Mucosa of stomach (tissue), 1 donor: ENCODE data around the gene MIA3.
"Not testable (repeated sequence)": the region's sequence is repeated elsewhere in the genome, so short reads cannot be mapped to it uniquely, and the experiment has no call there.

Experiments
- H3K27me3 ChIP-seq: one replicate; pipeline ENCODE4 v1.7.0; 2013; ENCODE audit warnings: mild to moderate bottlenecking, low read length; ENCODE audit not compliant: control insufficient read depth, insufficient read depth
- H3K36me3 ChIP-seq: one replicate; pipeline ENCODE4 v1.7.0; 2013; ENCODE audit warnings: low read length; ENCODE audit not compliant: control insufficient read depth, insufficient read depth
- H3K4me1 ChIP-seq: one replicate; pipeline ENCODE4 v1.7.0; 2013; ENCODE audit warnings: mild to moderate bottlenecking, low read length; ENCODE audit not compliant: control insufficient read depth, insufficient read depth
- H3K4me3 ChIP-seq: one replicate; pipeline ENCODE4 v1.7.0; 2013; ENCODE audit warnings: low read length
- H3K9ac ChIP-seq: one replicate; pipeline ENCODE4 v1.7.0; 2013; ENCODE audit warnings: mild to moderate bottlenecking, low read length, moderate library complexity
- H3K9me3 ChIP-seq: one replicate; pipeline ENCODE4 v1.7.0; 2013; ENCODE audit warnings: mild to moderate bottlenecking, low read length, moderate library complexity; ENCODE audit not compliant: control insufficient read depth
- donor health status: Pancreatic carcinoma.

Gene MIA3

GRCh38 chr1:222600281-222600680, 17.6 kb upstream of the MIA3 start:
- Histone ChIP-seq H3K9me3 (no peaks in the 10 kb centered on the region), H3K36me3 (no peaks in the 10 kb centered on the region), H3K4me1 (peaks cover 30% of the 10 kb centered on the region), H3K4me3 (no peak overlapping the region), H3K27me3 (no peaks in the 10 kb centered on the region), H3K9ac (no peak overlapping the region)

GRCh38 chr1:222601257-222601656, 16.6 kb upstream of the MIA3 start:
- H3K36me3 ChIP-seq: no peaks in the 10 kb centered on the region
- H3K4me1 ChIP-seq: peaks cover 21% of the 10 kb centered on the region
- H3K9ac ChIP-seq: peak overlapping the region; percentile 60
- no peaks in the 10 kb centered on the region for H3K27me3 ChIP-seq
- H3K9me3 ChIP-seq: no peaks in the 10 kb centered on the region
- no peak overlapping the region for H3K4me3 ChIP-seq

DNA sequence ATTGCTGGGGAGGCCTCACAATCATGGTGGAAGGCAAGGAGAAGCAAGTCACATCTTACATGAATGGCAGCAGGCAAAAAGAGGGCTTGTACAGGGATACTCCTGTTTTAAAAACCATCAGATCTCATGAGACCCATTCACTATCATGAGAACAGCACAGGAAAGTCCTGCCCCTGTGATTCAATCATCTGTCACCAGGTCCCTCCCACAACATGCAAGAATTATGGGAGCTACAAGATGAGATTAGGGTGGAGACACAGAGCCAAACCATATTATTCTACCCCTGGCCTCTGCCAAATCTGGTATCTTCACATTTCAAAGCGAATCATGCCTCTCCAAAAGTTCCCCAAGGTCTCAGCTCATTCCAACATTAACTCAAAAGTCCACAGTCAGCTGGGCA, 11.1 kb upstream of the MIA3 start:
- no peaks in the 10 kb centered on the region for H3K36me3 ChIP-seq
- no peak overlapping the region for H3K9ac ChIP-seq
- H3K4me3 ChIP-seq: no peak overlapping the region
- no peaks in the 10 kb centered on the region for H3K4me1 ChIP-seq
- H3K27me3 ChIP-seq: no peaks in the 10 kb centered on the region
- no peaks in the 10 kb centered on the region for H3K9me3 ChIP-seq

DNA sequence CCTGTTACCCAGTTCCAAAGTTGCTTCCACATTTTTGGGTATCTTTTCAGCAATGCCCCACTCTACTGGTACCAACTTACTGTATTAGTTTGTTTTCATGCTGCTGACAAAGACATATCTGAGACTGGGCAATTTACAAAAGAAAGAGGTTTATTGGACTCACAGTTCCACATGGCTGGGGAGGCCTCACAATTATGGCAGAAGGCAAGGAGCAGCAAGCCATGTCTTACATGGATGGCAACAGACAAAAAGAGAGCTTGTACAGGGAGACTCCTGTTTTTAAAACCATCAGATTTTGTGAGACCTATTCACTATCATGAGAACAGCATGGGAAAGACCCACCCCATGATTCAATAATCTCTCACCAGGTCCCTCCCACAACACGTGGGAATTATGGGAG, 8.8 kb upstream of the MIA3 start:
- not testable (repeated sequence) for H3K27me3 ChIP-seq, H3K9me3 ChIP-seq, H3K4me1 ChIP-seq, H3K36me3 ChIP-seq, H3K9ac ChIP-seq, H3K4me3 ChIP-seq

DNA sequence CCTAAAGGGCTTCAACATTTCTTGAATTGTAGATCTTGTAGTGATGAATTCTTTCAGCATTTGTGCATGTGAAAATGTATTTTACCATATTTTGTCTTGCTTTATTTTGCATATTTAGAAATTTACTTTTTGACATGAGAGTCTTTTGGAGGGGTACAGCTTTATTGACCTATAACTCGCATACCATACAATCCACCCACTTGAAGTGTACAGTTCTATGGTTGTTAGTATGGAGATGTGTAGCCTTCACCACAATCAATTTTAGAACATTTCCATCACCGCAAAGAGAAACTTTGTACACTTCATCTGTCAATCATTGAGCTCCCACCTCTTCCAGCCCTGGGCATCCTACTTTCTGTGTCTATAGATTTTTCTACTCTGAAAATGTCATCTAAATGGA, 7.2 kb upstream of the MIA3 start:
- Histone ChIP-seq H3K27me3 (no peaks in the 10 kb centered on the region), H3K9ac (no peak overlapping the region), H3K4me3 (no peak overlapping the region), H3K36me3 (no peaks in the 10 kb centered on the region), H3K9me3 (no peaks in the 10 kb centered on the region), H3K4me1 (peaks cover 9% of the 10 kb centered on the region)

- no peaks in the 10 kb centered on the region for H3K9me3 ChIP-seq
- H3K27me3 ChIP-seq: no peaks in the 10 kb centered on the region
- H3K9ac ChIP-seq: no peak overlapping the region
- H3K4me1 ChIP-seq: peaks cover 22% of the 10 kb centered on the region
- no peaks in the 10 kb centered on the region for H3K36me3 ChIP-seq
- H3K4me3 ChIP-seq: no peak overlapping the region
These were observed 4.3 kb upstream of the MIA3 start for GRCh38 chr1:222613627-222614026.

GRCh38 chr1:222616525-222616924, 1.4 kb upstream of the MIA3 start:
- Histone ChIP-seq H3K36me3 (no peaks in the 10 kb centered on the region), H3K9ac (no peak overlapping the region), H3K4me1 (peaks cover 26% of the 10 kb centered on the region), H3K27me3 (no peaks in the 10 kb centered on the region), H3K9me3 (no peaks in the 10 kb centered on the region), H3K4me3 (no peak overlapping the region)

DNA sequence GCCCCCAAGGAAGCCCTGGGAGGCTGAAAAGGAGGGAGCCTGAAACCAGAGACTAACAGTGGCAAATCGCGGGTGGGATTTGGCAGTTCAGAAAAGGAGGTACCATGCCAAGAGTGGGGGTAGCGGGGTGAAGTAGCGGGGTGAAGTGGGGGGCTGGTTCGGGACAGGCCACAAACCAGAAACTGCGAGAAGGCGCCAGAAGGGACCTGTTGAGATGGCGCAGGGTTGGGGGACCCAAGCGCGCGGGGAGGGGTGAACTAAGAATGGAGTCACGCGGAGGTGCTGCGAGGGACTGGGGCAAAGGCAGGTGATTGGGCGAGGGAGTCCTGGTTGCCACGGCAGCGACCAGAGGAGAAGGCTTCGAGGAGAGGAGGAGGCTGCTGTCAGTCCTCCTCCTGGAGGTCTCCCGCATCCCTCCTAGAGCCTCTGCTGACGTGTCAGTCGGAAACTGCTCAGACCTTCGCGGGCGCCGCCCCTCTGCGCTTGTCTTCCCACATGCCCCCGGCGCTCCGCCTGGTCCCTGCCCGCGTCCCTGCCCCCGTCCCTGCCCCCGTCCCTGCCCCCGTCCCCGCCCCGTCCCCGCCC, 438 bp upstream of the MIA3 start:
- H3K36me3 ChIP-seq: peaks cover 3% of the 10 kb centered on the region
- peaks cover 32% of the 10 kb centered on the region for H3K4me1 ChIP-seq
- H3K9me3 ChIP-seq: no peaks in the 10 kb centered on the region
- peak overlapping the region; percentile 75 for H3K9ac ChIP-seq
- H3K27me3 ChIP-seq: no peaks in the 10 kb centered on the region
- peak overlapping the region; percentile 37 for H3K4me3 ChIP-seq

DNA sequence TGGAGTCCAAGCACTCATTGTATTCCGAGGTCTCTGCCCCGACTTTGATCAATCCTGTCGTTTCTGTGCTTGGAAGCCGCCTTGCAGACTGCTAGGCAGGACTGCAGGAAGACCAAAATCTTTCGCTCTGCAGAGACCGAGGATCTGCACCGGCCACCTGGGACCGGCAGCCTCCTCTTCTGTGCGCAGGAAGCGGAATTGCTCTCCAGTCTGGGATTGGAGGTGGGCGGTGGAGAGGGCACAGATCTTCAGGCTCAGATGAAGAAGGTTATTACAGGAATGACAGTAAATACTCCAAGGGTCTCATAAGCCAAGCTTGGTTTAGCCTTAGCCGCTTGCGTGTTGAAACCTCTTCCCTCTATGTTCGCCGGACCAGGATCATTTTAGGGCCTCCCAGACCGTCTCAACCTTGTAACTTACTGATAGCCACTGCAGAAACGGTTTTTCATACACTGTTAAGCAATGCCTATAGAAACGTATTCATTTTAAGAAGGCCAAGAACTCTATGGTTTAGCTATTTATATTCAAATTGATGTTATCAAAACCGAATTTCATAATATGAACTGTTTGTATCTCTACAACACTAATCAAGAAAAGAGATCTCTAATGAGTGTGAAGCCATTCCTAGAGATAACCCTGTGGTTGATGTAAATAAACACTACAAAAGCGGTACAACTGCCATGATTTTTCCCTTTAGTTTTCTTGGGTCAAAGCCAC, 1.1 kb downstream of the MIA3 start:
- Histone ChIP-seq H3K9ac (peak overlapping the region; percentile 74), H3K27me3 (no peaks in the 10 kb centered on the region)

DNA sequence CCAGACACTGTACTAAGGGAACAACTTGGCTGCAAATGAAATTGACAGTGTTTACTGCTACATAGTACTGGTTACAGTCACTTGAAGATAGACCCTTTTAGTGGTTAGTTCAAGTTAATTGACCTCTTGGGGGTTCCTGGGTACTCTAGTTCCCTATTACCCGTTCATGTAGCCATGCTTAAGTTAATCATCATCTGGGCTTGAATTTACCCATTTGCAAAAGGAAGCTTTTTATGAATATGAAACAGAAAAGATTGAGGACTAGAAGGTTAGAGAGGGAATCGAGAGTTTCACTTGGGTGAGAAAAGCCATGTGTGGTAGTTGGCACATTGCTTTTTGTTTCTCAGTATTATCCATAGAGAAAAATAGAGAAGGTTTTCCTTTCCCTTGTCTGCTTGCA, 2.7 kb downstream of the MIA3 start:
- Histone ChIP-seq H3K9ac (peak overlapping the region; percentile 7), H3K4me3 (no peak overlapping the region), H3K36me3 (peaks cover 3% of the 10 kb centered on the region), H3K27me3 (no peaks in the 10 kb centered on the region), H3K9me3 (no peaks in the 10 kb centered on the region), H3K4me1 (peaks cover 30% of the 10 kb centered on the region)

More for the DNA sequence above, 1.1 kb downstream of the MIA3 start:
- no peaks in the 10 kb centered on the region for H3K9me3 ChIP-seq
- peak overlapping the region; percentile 28 for H3K4me3 ChIP-seq
- peaks cover 31% of the 10 kb centered on the region for H3K4me1 ChIP-seq
- H3K36me3 ChIP-seq: peaks cover 3% of the 10 kb centered on the region

GRCh38 chr1:222622765-222623164, 4.9 kb downstream of the MIA3 start:
- Histone ChIP-seq H3K4me3 (no peak overlapping the region), H3K36me3 (peaks cover 8% of the 10 kb centered on the region)

GRCh38 chr1:222623458-222623857, 5.6 kb downstream of the MIA3 start:
- peaks cover 12% of the 10 kb centered on the region for H3K36me3 ChIP-seq
- no peak overlapping the region for H3K4me3 ChIP-seq
- no peaks in the 10 kb centered on the region for H3K27me3 ChIP-seq
- H3K9me3 ChIP-seq: no peaks in the 10 kb centered on the region
- no peak overlapping the region for H3K9ac ChIP-seq
- peaks cover 18% of the 10 kb centered on the region for H3K4me1 ChIP-seq

More at GRCh38 chr1:222622765-222623164, 4.9 kb downstream of the MIA3 start:
- Histone ChIP-seq H3K9ac (no peak overlapping the region), H3K4me1 (peaks cover 18% of the 10 kb centered on the region), H3K27me3 (no peaks in the 10 kb centered on the region), H3K9me3 (no peaks in the 10 kb centered on the region)
